ENCODE data around the gene ABHD18.

Gene ABHD18

GRCh38 chr4:128056396-128056795, 91.2 kb downstream of the ABHD18 start:
- no peak overlapping the region for H3K27ac ChIP-seq (ENCODE audit: low read depth, low read length)

DNA sequence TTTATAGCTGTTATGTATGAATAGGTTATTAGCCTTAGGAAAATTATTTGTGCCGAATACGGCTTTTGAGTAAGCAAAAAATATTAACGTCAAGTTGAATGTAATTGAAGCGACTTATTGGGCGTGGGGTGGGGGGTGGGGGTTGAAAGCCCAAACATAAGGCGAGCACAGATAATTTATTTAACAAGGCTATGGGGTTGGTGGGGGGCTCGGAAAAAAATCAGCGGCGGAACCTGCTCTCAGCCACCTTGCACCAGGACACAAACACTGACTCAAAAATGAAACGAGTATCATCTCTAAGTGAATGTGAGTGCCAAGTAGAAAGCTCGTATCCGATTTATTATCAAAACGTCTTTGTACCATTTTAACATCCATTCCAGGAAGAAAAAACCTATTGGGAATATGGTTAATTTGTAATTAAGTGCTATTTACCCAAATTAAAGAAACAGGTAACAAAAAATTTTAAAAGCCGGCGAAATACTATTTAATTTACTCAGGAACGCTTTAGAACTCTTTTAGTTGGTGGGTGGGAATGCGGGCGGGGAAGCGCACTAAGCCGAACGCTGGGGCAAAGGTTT, 95.0 kb downstream of the ABHD18 start:
- Histone ChIP-seq H4K20me1 (ENCODE audit: low read depth, low read length) (no peaks in the 10 kb centered on the region), H3K9me2 (replicated peaks; ENCODE audit: insufficient read depth, low read length) (no peaks in the 10 kb centered on the region), H3K9ac (ENCODE audit: low read length) (peak overlapping the region; percentile 70), H3K4me2 (ENCODE audit: low read depth, low read length, poor library complexity, severe bottlenecking) (peak overlapping the region; percentile 76), H3K4me3 (ENCODE audit: insufficient read depth, low read length, poor library complexity, severe bottlenecking) (peak overlapping the region; percentile 64), H3K27me3 (ENCODE audit: low read length) (no peaks in the 10 kb centered on the region), H3K36me3 (ENCODE audit: low read length) (no peaks in the 10 kb centered on the region), H3K27ac (ENCODE audit: low read depth, low read length) (peak overlapping the region; percentile 81), H3F3A (ENCODE audit: insufficient read depth) (0 out of 2 replicates have a peak, but pooled peaks cover 3% of the 10 kb centered on the region), H2AFZ (ENCODE audit: low read depth, low read length, severe bottlenecking) (peak overlapping the region; percentile 84), H3K79me2 (ENCODE audit: insufficient read depth, low read length) (peaks cover 15% of the 10 kb centered on the region; the same call in 1 of the 2 replicates), H3K9me3 (ENCODE audit: insufficient read depth, low read length) (no peaks in the 10 kb centered on the region)
- TF ChIP-seq, protein P1, sequence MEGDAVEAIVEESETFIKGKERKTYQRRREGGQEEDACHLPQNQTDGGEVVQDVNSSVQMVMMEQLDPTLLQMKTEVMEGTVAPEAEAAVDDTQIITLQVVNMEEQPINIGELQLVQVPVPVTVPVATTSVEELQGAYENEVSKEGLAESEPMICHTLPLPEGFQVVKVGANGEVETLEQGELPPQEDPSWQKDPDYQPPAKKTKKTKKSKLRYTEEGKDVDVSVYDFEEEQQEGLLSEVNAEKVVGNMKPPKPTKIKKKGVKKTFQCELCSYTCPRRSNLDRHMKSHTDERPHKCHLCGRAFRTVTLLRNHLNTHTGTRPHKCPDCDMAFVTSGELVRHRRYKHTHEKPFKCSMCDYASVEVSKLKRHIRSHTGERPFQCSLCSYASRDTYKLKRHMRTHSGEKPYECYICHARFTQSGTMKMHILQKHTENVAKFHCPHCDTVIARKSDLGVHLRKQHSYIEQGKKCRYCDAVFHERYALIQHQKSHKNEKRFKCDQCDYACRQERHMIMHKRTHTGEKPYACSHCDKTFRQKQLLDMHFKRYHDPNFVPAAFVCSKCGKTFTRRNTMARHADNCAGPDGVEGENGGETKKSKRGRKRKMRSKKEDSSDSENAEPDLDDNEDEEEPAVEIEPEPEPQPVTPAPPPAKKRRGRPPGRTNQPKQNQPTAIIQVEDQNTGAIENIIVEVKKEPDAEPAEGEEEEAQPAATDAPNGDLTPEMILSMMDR (IDR thresholded peaks at IDR 0.05; ENCODE audit: insufficient read depth, low read length, poor library complexity, severe bottlenecking) = no peak
- no peak for TF ChIP-seq EZH2phosphoT487 (conservative IDR thresholded peaks at IDR 0.05; ENCODE audit: low read length)

More at GRCh38 chr4:128056396-128056795, 91.2 kb downstream of the ABHD18 start:
- no peaks in the 10 kb centered on the region for H3K9me3 ChIP-seq (ENCODE audit: insufficient read depth, low read length)
- no peak overlapping the region for H3K9ac ChIP-seq (ENCODE audit: low read length)
- H3F3A ChIP-seq (ENCODE audit: insufficient read depth) = 0 out of 2 replicates have a peak, but pooled peaks cover 3% of the 10 kb centered on the region
- no peaks in the 10 kb centered on the region for H3K27me3 ChIP-seq (ENCODE audit: low read length)
- no peak for TF ChIP-seq EZH2phosphoT487 (conservative IDR thresholded peaks at IDR 0.05; ENCODE audit: low read length)
- TF ChIP-seq, protein P1 (IDR thresholded peaks at IDR 0.05; ENCODE audit: insufficient read depth, low read length, poor library complexity, severe bottlenecking) = no peak
- no peaks in the 10 kb centered on the region for H3K79me2 ChIP-seq (ENCODE audit: insufficient read depth, low read length)
- no peak overlapping the region for H3K4me2 ChIP-seq (ENCODE audit: low read depth, low read length, poor library complexity, severe bottlenecking)
- no peaks in the 10 kb centered on the region for H3K36me3 ChIP-seq (ENCODE audit: low read length)
- no peak overlapping the region for H3K4me3 ChIP-seq (ENCODE audit: insufficient read depth, low read length, poor library complexity, severe bottlenecking)
- H2AFZ ChIP-seq (ENCODE audit: low read depth, low read length, severe bottlenecking) = no peak overlapping the region
- H4K20me1 ChIP-seq (ENCODE audit: low read depth, low read length) = no peaks in the 10 kb centered on the region
- H3K9me2 ChIP-seq (replicated peaks; ENCODE audit: insufficient read depth, low read length) = no peaks in the 10 kb centered on the region

- H3K27ac ChIP-seq (ENCODE audit: low read depth, low read length) = peak within 1 kb of the TSS; percentile 81
- H3K36me3 ChIP-seq (ENCODE audit: low read length) = no peaks in the 10 kb centered on the region
- 0 out of 2 replicates have a peak, but pooled peaks cover 3% of the 10 kb centered on the region for H3F3A ChIP-seq (ENCODE audit: insufficient read depth)
- no peaks in the 10 kb centered on the region for H3K9me2 ChIP-seq (replicated peaks; ENCODE audit: insufficient read depth, low read length)
- peak within 1 kb of the TSS; percentile 84 for H3K4me2 ChIP-seq (ENCODE audit: low read depth, low read length, poor library complexity, severe bottlenecking)
- H3K4me3 ChIP-seq (ENCODE audit: insufficient read depth, low read length, poor library complexity, severe bottlenecking) = peak within 1 kb of the TSS; percentile 64
- no peak for TF ChIP-seq EZH2phosphoT487 (conservative IDR thresholded peaks at IDR 0.05; ENCODE audit: low read length)
- TF ChIP-seq, protein P1 (IDR thresholded peaks at IDR 0.05; ENCODE audit: insufficient read depth, low read length, poor library complexity, severe bottlenecking) = no peak
- peak within 1 kb of the TSS; percentile 70 for H3K9ac ChIP-seq (ENCODE audit: low read length)
- H4K20me1 ChIP-seq (ENCODE audit: low read depth, low read length) = no peaks in the 10 kb centered on the region
- H3K9me3 ChIP-seq (ENCODE audit: insufficient read depth, low read length) = no peaks in the 10 kb centered on the region
- peaks cover 15% of the 10 kb centered on the region; the same call in 1 of the 2 replicates for H3K79me2 ChIP-seq (ENCODE audit: insufficient read depth, low read length)
- no peaks in the 10 kb centered on the region for H3K27me3 ChIP-seq (ENCODE audit: low read length)
- peak within 1 kb of the TSS; percentile 84 for H2AFZ ChIP-seq (ENCODE audit: low read depth, low read length, severe bottlenecking)
Observed at GRCh38 chr4:128060699-128061565, 95.7 kb downstream of the ABHD18 start, which contains the start of gene LARP1B. Gene LARP1B, plus strand, starts transcription at chr4:128061312. Its CDS starts 13,640 bp downstream, at chr4:128074952.

Data from SU-DHL-6 (cell line).